Common myeloid progenitor, CD34-positive (primary cell): ENCODE results near the gene CRTC3.
A peak's percentile ranks its signal among the peaks of the same experiment; 100 is the strongest.

Source experiments
- CTCF ChIA-PET: fragments of 350-600 bp; sonication (Branson Sonifier 250); formaldehyde crosslinking; loops from one replicate; lab custom pipeline; 2021; ENCODE audit warnings: antibody characterized with exemption; lab: Charles Lee
- POLR2A ChIA-PET: fragments of 350-600 bp; sonication (Branson Sonifier 250); formaldehyde crosslinking; loops from one replicate; lab custom pipeline; 2021; ENCODE audit warnings: antibody characterized with exemption; lab: Charles Lee
- DNase-seq, 3 donors: peaks; one replicate each; pipeline versions ENCODE4 v3.0.0 to v3.0.0-alpha.2; 2013
- H3K27ac ChIP-seq, 2 experiments: 1 replicate in 1 of 2; 2 replicates in 1 of 2; pipeline ENCODE4 v1.7.0; 2013; ENCODE audit warnings: inconsistent platforms in 2 of 2, low read length in 2 of 2, mild to moderate bottlenecking in 2 of 2, low read depth in 1 of 2, moderate library complexity in 1 of 2; ENCODE audit not compliant: severe bottlenecking in 2 of 2, insufficient read depth in 1 of 2, poor library complexity in 1 of 2
- H3K27me3 ChIP-seq, 5 experiments: replicated peaks in 2 of 5; 1 replicate in 3 of 5; 2 replicates in 2 of 5; pipeline versions ENCODE4 v1.6.1 to v1.7.0; 2013; ENCODE audit warnings: low read length in 4 of 5, mild to moderate bottlenecking in 2 of 5, moderate library complexity in 2 of 5, inconsistent platforms in 1 of 5; ENCODE audit not compliant: insufficient read depth in 5 of 5, control insufficient read depth in 4 of 5
- H3K36me3 ChIP-seq, 4 experiments: 1 replicate in 2 of 4; 2 replicates in 2 of 4; pipeline versions ENCODE4 v1.6.1 to v1.7.0; 2013; ENCODE audit warnings: low read length in 3 of 4, control low read depth in 1 of 4, mild to moderate bottlenecking in 1 of 4; ENCODE audit not compliant: control insufficient read depth in 4 of 4, insufficient read depth in 4 of 4
- H3K4me1 ChIP-seq, 4 experiments: 1 replicate in 3 of 4; 2 replicates in 1 of 4; pipeline versions ENCODE4 v1.6.1 to v1.7.1; 2013; ENCODE audit warnings: low read length in 3 of 4, mild to moderate bottlenecking in 3 of 4, control low read depth in 1 of 4, inconsistent platforms in 1 of 4, moderate library complexity in 1 of 4; ENCODE audit not compliant: control insufficient read depth in 4 of 4, insufficient read depth in 4 of 4; ENCODE audit errors: control extremely low read depth in 1 of 4
- H3K4me3 ChIP-seq, 7 experiments: 1 replicate in 4 of 7; 2 replicates in 3 of 7; pipeline versions ENCODE4 v1.5.1 to v1.7.0; 2013; ENCODE audit warnings: mild to moderate bottlenecking in 7 of 7, low read length in 6 of 7, moderate library complexity in 6 of 7, inconsistent platforms in 2 of 7, low read depth in 2 of 7, control low read depth in 1 of 7; ENCODE audit not compliant: insufficient read depth in 4 of 7, control insufficient read depth in 1 of 7; ENCODE audit errors: extremely low read depth in 1 of 7
- H3K9me3 ChIP-seq, 5 experiments: 1 replicate in 4 of 5; 2 replicates in 1 of 5; pipeline versions ENCODE4 v1.6.1 to v1.7.1; 2013; ENCODE audit warnings: low read length in 4 of 5, mild to moderate bottlenecking in 2 of 5, inconsistent platforms in 1 of 5, low read depth in 1 of 5, moderate library complexity in 1 of 5; ENCODE audit not compliant: control insufficient read depth in 4 of 5, insufficient read depth in 2 of 5; ENCODE audit errors: control extremely low read depth in 1 of 5
- WGBS: methylation state at CpG from one replicate; pipeline ENCODE4 v1.1.5; 2013; ENCODE audit not compliant: insufficient coverage; 5-methylcytosine and 5-hydroxymethylcytosine counted together

CRTC3 gene

DNA sequence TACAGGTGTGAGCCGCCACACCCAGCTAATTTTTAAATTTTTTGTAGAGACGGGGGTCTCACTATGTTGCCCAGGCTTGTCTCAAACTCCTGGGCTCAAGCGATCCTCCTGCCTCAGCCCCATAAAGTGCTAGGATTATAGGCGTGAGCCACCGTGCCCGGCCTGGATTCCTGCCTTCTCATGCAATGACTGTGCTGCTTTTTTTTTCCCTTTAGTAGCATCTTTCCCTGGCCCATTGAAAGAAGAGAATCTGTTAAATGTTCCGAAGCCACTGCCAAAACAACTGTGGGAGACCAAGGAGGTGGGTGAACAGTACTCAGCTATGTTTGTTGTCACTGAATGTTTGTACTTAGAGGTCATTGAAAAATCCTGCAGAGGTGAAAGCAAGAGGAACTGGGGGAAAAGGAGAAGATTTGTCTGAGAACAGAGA lies 88.0 kb downstream of the CRTC3 start:
- Histone ChIP-seq H3K27ac (no peak overlapping the region), H3K9me3 (no peaks in the 10 kb centered on the region), H3K36me3 (peaks cover 2 to 25% (median 20%) of the 10 kb centered on the region in 4 experiments), H3K4me1 (peaks cover 11 to 40% (median 23%) of the 10 kb centered on the region in 4 experiments), H3K4me3 (no peak overlapping the region), H3K27me3 (no peaks in the 10 kb centered on the region)
- CTCF ChIA-PET: interaction anchor here (0.8 to 1.7 kb wide), 3 partner anchors 12 to 34 kb away, joined by 3 to 5 read pairs (median 3); no protein-coding TSS in a partner anchor
- WGBS: 100% methylated on average over 1 of the region's 7 CpGs
- POLR2A ChIA-PET: no interaction called here
- DNase-seq: no peak

DNA sequence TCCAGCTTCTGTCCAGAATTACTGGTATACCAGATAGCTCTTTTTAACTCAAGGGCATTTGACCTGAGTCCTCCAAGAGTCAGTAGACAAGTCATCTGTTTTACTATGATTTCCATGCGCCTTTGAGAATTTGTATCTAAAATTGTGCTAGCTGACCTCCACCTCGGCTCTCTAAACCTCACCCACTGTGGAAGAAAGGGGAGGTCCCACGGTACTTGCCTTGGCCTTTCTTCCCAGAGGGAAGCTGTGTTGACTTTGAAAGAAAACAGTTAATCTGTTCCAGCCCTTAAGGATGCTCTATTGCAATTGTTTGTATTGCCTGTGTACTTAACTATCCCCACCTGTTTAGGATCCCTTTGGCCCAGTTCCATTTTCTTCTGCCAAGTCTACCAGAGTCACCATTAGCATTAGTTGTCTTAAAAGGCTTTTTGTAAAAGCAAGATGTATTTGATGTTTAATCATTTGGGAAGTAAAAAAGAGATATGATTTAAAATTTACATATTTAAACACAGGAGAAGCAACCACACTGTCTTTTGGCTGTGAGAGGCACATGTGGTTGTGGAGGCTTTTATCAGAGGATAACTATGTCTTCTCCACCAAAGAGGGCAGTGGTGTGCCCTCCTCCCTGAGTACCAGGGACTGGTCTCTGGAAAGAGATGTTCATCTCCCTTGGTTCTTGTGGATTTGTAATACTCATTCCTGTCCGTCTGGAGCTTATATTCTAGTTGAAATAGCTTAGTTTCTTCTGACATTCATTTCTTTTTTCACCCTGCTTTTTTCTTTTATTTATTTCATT lies 88.8 kb downstream of the CRTC3 start:
- peaks cover 2 to 29% (median 22%) of the 10 kb centered on the region in 4 experiments for H3K36me3 ChIP-seq
- no peak overlapping the region for H3K27ac ChIP-seq
- no peak overlapping the region for H3K4me3 ChIP-seq
- no peaks in the 10 kb centered on the region for H3K27me3 ChIP-seq
- H3K9me3 ChIP-seq: no peaks in the 10 kb centered on the region
- WGBS: 100% methylated on average over 1 of the region's 4 CpGs
- ChIA-PET POLR2A (no interaction called here), CTCF (interaction anchor here (0.8 to 1.7 kb wide), 7 partner anchors 11 to 102 kb away, joined by 3 to 5 read pairs (median 3); no protein-coding TSS in a partner anchor)
- H3K4me1 ChIP-seq: peaks cover 11 to 40% (median 22%) of the 10 kb centered on the region in 4 experiments
- DNase-seq: no peak

DNA sequence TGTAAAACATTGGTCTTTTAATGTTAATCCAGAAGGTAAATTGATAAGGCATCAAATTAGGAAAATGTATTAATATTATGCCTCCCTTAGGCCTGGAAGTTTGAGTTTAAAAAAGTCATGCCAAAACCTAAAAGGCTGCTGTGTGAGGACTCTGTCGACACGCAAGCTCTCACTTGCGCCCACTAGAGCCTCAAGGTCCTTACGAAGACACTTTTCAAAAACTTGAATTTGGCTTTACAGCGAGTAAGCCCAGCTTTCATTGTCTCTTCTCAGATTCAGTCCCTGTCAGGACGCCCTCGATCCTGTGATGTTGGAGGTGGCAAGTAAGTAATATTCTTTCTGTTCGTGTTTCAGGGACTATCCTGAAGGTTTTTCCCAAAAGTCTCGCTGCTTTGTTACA lies 89.7 kb downstream of the CRTC3 start:
- peak overlapping the region in 1 of 2 experiments; percentile 44 for H3K27ac ChIP-seq
- CTCF ChIA-PET: interaction anchor here (0.6 to 1.7 kb wide), 5 partner anchors 12 to 91 kb away, joined by 3 to 5 read pairs (median 3); no protein-coding TSS in a partner anchor
- POLR2A ChIA-PET: no interaction called here
- peaks cover 11 to 32% (median 19%) of the 10 kb centered on the region in 4 experiments for H3K4me1 ChIP-seq
- H3K36me3 ChIP-seq: peaks cover 2 to 38% (median 27%) of the 10 kb centered on the region in 4 experiments
- no peaks in the 10 kb centered on the region for H3K9me3 ChIP-seq
- 100% methylated on average over 3 of the region's 9 CpGs for WGBS
- no peaks in the 10 kb centered on the region for H3K27me3 ChIP-seq
- H3K4me3 ChIP-seq: no peak overlapping the region
- DNase-seq: no peak

DNA sequence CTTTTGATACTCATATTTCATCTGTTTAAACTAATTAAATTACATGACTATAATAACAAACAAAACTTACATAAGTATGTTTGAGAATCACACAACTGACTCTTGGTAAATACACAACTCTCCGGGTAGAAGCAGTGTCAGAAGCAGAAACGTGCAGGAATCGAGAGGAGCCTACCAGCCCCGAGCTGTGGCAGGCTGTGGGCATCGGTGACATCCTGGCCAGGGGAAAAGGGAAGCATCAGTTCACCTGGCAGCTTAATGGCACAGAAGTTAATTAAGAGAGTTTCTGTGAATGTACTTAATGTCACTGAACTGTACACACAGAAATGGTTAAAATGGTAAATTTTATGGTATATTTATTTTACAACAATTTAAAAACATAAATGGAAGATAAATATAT lies 90.2 kb downstream of the CRTC3 start:
- Histone ChIP-seq H3K4me1 (peaks cover 11 to 29% (median 18%) of the 10 kb centered on the region in 4 experiments), H3K27ac (peak overlapping the region in 1 of 2 experiments; percentile 44), H3K4me3 (peak overlapping the region in 1 of 7 experiments; percentile 14), H3K36me3 (peaks cover 4 to 42% (median 32%) of the 10 kb centered on the region in 4 experiments), H3K9me3 (no peaks in the 10 kb centered on the region), H3K27me3 (no peaks in the 10 kb centered on the region)
- CTCF ChIA-PET: interaction anchor here (1.5 to 2.0 kb wide), 2 partner anchors 14 to 18 kb away, joined by 4 to 5 read pairs; no protein-coding TSS in a partner anchor
- 15% methylated on average over 5 of the region's 5 CpGs for WGBS
- peak in 2 of 3 donors; percentile 41 to 56 for DNase-seq
- POLR2A ChIA-PET: no interaction called here

DNA sequence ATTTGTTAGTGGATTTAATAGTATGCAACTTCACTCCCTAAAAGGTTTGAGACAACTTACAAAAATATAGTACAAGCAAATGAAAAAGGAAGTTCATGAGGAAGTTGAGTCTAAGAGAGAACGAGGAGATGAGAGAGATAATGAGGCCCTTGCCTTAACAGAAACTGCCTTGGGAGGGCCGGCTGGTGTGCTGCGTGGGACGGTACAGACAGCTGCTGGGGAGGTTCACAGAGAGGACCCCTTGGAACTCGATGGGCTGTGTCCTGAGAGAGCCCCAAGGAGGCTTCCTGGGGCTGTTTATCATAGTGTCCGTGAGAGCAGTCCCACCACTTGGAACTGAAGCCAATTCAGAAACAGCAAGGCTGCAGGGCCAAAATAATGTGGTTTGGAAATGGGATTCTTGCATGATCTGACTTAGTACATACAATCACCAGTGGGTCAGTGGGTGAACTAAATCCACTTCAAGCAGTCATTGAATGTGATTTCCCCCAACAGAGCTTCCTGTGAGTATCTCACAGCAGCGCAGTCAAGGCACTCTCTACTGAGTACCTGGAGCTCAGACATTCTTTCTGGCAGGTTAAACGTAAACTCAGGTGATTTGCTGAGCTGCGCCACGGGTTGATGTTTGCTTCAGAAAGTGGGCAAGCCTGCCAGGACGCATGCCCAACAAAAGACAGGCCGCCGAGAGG lies 90.8 kb downstream of the CRTC3 start:
- peak overlapping the region in 2 of 7 experiments; percentile 14 to 38 for H3K4me3 ChIP-seq
- WGBS: 50% methylated on average over 13 of the region's 13 CpGs
- POLR2A ChIA-PET: no interaction called here
- peaks cover 4 to 41% (median 31%) of the 10 kb centered on the region in 4 experiments for H3K36me3 ChIP-seq
- CTCF ChIA-PET: interaction anchor here (2.0 kb wide), 1 partner anchor 15 kb away, joined by 4 read pairs; no protein-coding TSS in a partner anchor
- no peaks in the 10 kb centered on the region for H3K9me3 ChIP-seq
- peak; percentile 43 to 82 (median 71) for DNase-seq
- peaks cover 11 to 29% (median 18%) of the 10 kb centered on the region in 4 experiments for H3K4me1 ChIP-seq
- H3K27ac ChIP-seq: peak overlapping the region in 1 of 2 experiments; percentile 44
- no peaks in the 10 kb centered on the region for H3K27me3 ChIP-seq

DNA sequence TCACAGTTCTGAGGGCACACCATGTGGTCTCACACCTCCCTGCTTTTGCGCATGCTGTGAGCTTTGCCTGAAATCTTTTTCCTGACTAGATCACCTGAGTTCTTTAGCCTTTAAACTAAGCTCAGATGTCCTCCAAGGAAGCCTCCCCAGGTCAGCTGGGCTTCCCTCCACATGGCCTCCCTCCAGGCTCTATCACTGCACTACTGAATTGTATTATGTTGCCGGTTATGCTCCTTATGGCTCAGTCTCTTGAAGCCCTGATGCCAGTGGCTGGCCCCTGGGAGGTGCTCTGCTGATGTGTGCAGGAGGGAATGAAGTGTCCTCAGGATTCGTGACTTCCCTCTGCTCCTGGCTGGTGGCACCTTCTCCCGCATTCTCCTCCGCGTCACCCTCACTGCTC lies 94.1 kb downstream of the CRTC3 start:
- Histone ChIP-seq H3K9me3 (no peaks in the 10 kb centered on the region), H3K4me1 (peaks cover 11 to 21% (median 17%) of the 10 kb centered on the region in 4 experiments), H3K27ac (no peak overlapping the region), H3K36me3 (peaks cover 6 to 49% (median 41%) of the 10 kb centered on the region in 4 experiments), H3K27me3 (no peaks in the 10 kb centered on the region), H3K4me3 (no peak overlapping the region)
- 98% methylated on average over 6 of the region's 6 CpGs for WGBS
- ChIA-PET POLR2A (no interaction called here), CTCF (no interaction called here)
- no peak for DNase-seq
